ENCODE data around the gene MUTYH.
"Not testable (repeated sequence)": the region's sequence is repeated elsewhere in the genome, so short reads cannot be mapped to it uniquely, and the experiment has no call there.

Gene MUTYH

DNA sequence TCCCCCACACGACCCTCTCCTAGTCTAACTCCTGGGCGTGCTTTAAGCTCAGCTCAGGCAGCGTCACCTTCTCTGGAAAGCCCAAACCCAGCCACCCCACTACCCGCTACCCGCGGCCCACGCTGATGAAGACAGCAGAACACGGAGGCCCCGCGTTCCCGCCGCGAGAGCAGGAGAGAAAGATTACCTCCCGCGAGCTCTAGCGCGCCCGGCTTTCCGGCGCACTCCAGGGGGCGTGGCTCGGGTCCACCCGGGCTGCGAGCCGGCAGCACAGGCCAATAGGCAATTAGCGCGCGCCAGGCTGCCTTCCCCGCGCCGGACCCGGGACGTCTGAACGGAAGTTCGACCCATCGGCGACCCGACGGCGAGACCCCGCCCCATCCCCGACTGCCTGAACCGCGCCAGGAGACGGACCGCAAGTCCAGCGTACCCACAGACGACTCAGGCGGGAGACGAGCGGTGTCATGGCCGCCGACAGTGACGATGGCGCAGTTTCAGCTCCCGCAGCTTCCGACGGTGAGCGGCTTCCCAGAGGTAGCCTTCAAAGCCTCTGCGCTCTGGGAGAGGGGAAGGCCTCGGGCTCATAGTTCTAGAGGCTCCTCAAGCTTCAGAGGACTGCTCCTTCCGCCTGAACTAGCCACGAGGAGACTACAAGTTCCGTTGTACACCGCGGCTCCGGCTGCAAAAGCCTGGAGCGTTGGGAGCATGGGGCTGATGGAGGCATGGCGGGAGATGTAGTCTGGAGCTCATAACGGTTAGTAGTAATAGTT lies at the start of gene MUTYH, which contains the start of gene TOE1:
Gene MUTYH, minus strand, starts transcription at position 652 of the 770 bp plus-strand sequence. CDS start 5,935 bp downstream, outside the sequence.
Gene TOE1, plus strand, starts transcription at position 382 of the 770 bp plus-strand sequence. Its CDS starts 83 bp downstream, at position 465.
- DNase-seq (ENCODE audit: low spot score): peak; percentile 99

DNA sequence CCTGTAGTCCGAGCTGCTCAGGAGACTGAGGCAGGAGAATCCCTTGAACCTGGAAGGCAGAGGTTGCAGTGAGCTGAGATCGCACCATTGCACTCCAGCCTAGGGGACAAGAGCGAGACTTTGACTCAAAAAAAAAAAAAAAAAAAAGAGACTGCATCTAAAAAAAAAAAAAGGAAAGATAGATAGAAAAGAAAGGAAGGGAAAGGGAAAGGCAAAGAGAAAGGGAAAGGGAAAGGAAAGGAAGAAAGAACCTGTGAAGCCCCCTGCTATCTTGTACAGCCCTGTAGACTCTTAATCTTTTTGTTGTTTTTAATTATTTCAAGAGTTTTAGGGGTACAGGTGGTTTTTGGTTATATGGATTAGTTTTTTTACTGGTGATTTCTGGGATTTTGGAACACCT lies 46.0 kb upstream of the MUTYH start:
- DNase-seq (ENCODE audit: low spot score): no peak

DNA sequence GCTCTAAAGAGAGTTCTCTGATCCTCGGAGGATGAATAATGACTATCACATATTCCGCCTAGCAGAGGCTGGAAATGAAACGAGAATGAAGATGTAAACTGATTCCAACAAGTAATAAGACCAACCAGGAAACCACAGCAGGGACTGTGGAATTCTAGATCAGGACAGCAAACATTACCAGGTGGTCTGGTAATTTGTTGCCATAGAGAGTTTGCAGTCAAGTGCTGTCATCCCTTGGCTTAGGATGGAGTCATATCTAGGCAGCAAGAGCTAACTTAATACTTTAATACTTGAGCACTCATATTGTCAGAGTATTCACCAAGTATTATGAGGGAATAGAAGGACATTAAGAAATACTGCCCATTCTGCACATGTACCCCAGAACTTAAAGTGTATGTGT lies 45.1 kb upstream of the MUTYH start:
- no peak for DNase-seq (ENCODE audit: low spot score)

DNA sequence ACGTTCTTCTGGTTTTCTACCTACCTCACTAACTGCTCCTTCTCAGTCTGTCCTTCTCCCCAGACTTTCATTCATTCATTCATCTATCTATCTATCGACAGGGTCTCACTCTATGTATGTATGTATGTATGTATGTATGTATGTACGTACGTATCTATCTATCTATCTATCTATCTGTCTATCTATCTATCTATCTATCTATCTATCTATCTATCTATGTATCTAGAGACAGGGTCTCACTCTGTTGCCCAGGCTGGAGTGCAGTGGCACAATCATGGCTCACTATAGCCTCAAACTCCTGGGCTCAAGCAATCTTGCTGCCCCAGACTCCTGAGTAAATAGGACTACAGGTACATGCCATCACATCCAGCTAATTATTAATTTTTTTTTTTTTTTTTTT lies 44.0 kb upstream of the MUTYH start:
- DNase-seq (ENCODE audit: low spot score): not testable (repeated sequence)

DNA sequence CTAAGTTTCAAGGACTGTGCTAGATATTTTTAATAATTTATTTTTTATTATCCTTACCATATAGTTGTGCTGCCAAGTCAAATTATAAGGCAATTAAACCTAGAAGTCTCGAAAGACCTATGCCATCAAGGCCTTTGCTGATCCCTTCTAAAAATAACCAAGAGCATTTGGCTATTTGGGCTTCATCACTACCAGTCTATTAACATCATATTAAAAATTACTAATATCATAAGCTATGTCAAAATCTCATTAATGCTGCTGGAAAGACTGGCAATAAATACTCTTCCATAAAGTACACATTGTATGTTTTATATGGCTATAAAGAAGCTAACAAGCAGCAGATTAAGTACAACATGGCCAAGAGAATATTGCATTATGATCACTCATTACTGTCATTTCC lies 43.0 kb upstream of the MUTYH start:
- no peak for DNase-seq (ENCODE audit: low spot score)

DNA sequence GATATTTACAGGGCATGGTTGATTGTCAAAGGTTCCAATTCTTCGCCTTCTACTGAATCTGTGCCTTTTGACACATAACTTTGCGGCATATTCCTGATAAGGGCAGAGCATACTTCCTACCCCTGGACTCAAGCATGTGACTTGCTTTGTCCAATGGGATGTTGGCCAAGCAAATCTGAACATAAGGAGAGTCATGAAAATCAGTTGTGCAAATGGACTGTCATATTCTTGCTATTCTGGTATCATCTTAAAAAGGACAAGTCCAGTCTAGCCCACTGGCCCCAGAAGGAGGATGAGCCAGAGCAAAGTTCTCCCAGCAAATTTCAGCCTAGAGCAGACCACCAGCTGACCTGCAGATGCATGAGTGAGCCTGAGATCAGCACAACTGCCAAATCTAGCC lies 41.0 kb upstream of the MUTYH start:
- DNase-seq (ENCODE audit: low spot score): no peak

DNA sequence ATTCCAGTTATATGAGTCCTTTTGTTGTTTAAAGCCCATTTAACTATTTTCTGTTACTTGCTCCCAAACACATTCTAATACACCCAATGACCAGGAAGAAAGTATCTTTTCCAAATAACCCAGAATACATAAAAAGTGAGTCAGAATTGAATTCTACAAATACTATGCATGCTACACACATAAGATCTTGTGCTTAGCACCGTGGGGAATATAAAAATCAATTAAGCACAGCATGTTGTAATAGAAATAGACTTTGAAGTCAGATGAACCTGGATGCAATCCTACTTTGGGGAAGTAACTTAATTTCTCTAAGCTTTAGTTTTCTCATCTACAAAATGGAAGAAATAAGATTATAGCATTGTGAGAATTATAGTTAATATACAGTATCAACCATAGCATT lies 40.5 kb upstream of the MUTYH start:
- DNase-seq (ENCODE audit: low spot score): no peak

DNA sequence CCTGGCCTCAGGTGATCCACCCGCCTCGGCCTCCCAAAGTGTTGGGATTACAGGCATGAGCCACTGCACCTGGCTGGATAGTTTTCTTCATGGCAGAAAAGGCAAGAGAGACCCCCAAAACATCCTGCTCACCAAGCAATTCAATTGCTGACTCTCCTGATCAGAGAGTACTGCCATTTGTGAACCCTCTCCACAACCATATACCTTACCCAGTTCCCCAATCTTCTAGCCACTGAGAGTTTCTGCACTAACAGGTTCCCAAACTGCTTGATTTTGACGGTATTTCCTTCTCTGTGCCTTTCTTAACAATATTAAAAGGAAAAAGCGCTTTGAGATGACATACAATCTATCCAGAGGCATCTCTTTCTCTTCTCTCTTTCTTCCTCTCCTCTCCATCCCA lies 39.9 kb upstream of the MUTYH start:
- DNase-seq (ENCODE audit: low spot score): no peak

DNA sequence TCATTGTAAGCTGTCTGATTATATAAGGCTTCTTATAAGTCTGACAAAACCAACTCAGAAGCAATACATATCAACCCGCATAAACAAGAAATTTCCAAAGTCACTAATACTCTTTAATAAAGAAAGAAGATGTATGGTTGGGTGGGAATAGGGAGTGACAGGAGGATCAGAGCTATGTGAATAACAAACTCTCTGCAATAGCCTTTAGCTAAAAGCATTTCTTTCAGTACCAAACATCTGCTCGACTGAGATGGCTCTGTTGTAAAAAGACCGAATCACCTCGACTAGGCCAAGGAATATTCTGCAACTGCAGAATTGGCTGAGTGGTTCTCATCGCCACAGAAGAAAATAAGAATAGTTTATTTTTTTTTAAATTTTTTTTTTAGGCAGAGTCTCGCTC lies 39.3 kb upstream of the MUTYH start:
- DNase-seq (ENCODE audit: low spot score): no peak

DNA sequence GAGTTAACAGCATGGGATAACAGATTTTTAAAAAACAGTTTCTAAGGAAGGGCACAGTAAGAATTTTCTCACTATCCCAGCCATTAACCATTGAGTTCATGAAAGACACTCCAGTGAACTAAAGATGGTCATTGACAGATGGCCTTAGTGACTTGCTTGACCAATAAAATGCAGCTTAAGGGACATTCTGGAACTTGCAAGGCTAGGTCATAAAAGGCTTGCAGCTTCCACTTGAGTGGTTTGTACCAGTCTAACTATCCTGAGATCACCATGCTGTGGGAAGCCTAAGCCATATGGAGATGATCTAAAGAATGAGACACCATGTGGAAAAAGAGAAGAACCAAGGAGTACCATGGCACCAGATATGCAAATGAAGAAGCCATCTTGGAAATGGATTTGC lies 37.9 kb upstream of the MUTYH start:
- DNase-seq (ENCODE audit: low spot score): no peak

DNA sequence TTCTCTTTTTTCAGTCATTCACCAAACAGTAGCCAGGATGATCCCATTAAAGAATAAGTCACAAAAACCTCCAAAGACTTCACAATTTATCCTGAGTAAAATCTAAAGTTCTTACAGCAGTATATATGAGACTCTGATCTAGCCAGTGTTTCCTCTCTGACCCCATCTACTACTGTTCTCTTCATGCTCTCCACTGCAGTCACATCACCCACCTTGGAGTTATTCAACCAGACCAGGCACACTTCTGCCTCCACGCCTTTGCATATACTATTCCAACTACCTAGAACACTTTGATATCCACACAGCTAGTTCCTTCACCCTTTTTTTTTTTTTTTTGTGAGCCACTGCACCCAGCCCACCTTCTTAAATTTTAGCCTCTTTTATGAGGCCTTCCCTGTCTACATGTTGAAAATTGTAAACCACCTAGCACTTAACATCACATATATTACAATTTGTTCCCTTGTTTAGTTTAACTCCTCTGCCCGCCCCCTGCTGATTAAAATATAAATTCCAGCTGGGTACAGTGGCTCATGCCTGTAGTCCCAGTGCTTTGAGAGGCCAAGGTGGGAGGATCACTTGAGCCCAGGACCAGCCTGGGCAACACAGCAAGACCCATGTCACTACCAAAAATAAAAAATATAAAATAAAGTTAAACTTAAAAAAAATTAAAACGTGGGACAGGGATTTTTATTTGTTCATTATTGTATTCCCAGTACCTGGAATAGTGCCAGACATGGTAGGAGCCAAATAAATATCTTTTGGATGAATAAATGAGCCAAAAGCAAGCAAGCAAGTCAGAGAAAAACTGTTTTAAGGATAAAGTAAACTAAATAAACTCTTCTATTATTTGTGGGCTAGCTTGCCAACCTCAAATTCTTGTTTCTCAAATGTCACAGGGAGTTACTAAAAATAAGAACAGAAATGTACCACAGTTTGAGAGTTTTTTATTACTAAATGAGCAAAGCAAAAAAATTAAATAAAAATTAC lies 35.2 kb upstream of the MUTYH start:
- no peak for DNase-seq (ENCODE audit: low spot score)

DNA sequence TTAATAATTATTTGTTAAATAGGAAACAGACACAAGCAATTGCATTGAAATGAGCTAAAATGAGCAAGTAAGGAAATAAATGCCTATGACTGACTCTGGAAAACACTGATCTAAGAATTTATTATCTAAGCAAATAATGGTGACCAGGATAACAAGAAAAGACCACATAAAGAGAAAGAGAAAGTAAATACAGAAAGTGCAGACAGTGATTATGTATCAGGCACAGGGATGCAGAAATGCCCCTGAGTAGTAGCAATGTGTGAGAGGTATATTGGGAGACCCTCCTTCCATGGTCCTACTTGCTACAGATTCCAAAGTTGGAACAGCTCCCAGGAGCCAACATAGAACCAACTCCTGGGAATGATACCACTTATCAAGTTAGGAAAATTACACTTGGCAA lies 33.3 kb upstream of the MUTYH start:
- no peak for DNase-seq (ENCODE audit: low spot score)

DNA sequence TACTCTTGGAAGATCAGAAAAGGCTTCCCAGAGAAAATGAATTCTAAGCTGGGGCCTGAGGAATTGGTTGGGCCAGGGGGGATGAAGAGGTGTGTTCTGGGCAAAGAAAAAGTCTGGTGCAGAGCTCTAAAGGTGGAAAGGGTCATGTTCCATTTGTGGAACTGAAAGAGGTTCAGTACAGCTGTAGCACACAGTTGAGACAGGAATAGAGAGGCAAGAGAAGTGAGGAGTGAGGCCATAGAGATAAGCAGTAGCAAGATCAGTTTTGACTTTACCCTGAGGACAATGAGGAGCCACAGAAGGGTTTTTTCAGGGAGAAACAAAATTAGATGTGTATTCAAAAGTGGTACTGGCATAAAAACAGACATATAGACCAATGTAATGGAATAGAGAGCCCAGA lies 30.3 kb upstream of the MUTYH start:
- DNase-seq (ENCODE audit: low spot score): no peak

DNA sequence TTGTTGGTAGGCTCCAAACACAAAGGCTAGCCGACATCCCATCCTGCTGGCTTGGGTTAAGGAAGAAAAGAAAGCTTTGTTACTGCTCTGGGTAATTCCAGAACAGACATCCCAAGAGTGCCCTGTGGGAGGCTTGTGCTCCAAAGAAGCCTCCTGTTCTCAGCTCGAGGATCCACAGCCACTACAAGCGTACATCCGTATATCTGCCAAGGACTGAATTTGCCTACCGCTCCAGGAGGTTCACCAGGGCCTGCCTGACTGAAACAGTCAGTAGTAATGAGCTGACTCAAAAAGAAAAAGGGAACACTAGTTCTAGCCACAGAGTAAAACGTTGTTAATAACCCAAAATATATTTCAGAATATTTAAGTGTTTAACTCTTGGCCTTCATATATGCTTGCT lies 24.8 kb upstream of the MUTYH start:
- DNase-seq (ENCODE audit: low spot score): no peak

DNA sequence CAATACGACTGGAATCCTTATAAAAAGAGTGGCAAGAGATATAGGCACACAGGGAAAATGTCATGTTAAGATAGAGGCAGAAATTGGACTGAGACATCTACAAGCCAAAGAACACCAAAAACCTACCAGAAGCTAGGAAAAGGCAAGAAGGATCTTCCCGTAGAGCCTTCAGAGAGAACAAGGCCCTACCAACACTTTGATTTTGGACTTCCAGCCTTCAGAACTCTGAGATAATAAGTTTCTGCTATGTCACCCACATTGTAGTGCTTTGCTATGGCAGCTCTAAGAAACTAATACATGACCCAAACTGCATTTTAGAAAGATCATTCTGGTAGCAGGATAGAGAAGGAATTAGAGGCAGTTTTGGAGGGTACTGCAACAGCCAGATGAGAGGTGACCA lies 24.1 kb upstream of the MUTYH start:
- DNase-seq (ENCODE audit: low spot score): no peak

DNA sequence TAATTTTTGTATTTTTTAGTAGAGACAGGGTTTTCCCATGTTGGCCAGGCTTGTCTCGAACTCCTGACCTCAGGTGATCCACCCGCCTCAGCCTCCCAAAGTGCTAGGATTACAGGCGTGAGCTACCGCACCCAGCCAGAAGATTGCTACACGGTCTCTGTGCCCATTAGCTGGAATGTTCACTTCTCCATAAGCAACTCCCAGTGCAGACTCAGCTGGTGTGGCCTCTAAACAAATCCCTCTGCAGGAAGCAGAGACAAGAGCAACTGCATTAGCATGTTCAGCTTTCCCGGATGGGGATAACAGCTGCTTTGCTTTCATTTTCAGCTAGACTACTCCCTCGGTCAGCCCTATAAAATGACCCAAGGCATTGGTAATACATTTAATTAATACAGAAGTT lies 20.7 kb upstream of the MUTYH start:
- peak; percentile 44 for DNase-seq (ENCODE audit: low spot score)

DNA sequence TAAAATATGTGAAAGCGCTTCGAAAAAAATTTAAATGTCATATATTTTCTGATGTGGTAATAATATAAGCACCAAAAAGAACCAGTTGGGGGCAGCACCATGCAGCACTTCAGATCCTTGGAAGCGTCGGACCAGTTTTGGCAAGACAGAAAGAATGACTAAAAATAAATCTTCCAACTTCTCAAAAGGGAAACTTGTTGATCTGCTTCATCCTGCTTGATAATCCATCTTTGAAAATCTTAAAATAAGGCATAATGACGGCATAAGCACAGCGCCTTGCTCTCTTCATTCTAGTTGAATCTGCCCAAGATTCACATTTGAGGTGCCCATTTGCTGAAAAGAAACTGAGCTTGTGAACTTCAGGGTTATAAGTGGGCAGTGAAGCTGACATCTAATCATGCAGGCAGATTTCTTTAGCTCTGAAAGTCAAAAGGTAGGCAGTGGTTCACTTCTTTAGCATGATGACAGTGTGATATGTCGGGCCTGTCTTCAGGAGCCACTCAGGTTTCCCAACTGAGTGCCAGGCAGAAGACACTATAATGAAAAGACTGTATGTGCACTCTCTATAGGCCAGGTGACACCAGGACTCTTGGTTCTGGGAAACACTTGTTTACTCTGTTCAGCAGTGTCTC lies 19.8 kb upstream of the MUTYH start:
- DNase-seq (ENCODE audit: low spot score): no peak

DNA sequence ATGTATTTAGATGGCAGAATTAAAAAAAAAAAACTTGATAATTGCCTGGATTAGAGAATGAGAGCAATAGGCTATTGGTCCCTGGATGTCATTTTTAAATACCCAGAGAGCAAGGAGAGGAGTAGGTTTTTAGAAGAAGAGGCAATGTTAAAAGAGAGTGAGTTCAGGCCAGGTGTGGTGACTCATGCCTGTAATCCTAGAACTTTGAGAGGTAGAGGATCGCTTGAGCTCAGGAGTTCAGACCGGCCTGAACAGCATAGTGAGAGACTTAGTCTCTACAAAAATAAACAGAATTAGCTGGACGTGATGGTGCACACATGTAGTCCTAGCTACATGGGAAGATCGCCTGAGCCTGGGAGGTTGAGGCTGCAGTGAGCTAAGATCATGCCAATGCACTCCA lies 15.9 kb upstream of the MUTYH start:
- no peak for DNase-seq (ENCODE audit: low spot score)

DNA sequence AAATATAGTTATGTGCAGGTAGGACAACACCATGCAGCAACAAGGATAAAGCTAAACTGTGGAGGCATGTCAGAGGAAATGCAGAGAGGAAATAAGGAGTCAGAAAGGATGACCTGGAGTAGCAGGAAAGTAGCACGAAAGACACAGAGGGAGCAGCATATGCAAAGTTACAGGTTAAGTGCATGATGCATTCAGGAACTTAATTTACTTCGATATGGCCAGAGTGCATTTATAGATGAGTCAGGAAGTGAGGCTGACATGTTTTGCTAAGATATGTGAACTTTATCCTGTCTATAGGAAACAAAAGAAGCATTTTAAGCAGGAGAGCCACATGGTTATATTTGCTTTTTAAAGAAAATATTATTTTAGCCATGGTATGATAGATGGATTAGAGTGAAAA lies 15.4 kb upstream of the MUTYH start:
- no peak for DNase-seq (ENCODE audit: low spot score)

DNA sequence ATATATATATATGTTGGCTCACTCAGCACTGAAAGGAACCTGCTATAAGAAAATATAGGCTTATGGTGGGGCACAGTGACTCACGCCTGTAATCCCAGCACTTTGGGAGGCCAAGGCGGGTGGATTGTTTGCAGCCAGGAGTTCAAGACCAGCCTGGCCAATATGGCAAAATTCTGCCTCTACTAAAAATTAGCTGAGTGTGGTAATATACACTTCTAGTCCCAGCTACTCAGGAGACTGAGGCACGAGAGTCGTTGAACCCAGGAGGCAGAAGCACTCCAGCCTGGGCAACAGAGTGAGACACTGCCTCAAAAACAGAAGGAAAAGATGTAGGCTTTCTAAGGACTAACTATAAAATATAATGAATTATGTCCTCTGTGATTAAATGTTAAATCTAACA lies 14.6 kb upstream of the MUTYH start:
- no peak for DNase-seq (ENCODE audit: low spot score)

DNA sequence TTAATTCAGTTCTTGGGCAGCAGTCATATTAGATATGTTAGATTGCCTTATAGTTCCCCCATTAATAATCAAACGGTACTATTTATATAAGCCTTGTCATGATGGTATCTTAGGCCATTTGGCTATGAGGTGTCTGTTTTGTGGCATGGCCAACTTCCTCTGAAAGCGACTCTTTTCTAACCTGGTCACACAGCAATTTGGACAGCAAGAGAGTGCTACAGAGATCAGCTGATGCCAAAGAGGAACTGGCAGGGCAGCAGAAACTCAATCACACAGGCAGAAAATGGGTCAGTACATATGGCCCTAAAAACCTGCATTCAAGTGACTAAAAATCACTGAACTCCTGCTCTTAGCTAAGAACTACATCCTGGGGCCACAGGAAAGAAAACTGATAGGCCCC lies 13.4 kb upstream of the MUTYH start:
- DNase-seq (ENCODE audit: low spot score): no peak

DNA sequence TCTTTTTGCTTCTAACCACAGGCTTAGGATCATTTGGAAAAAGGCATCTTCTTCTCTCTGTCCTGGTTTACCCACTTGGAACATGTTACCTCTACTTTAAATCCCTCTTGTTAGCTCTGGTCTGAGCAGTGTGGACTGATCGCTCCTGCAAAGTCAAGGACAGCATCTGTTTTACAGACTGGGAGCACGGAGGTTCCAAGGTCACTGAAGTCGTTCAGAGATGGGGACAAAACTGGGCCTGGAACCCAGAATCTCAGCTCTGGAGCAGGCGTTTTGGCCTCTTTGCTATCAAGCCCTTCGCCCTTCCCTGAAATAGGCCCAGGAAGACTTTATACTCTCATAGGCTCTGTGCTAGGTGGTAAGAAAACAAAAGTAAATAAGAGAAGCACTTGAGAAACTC lies 11.3 kb upstream of the MUTYH start:
- no peak for DNase-seq (ENCODE audit: low spot score)

All from iPS-NIHi11 (cell line).